Measurements from ENCODE around the gene ARHGAP23. TPM values are rescaled to one million over a fixed set of nuclear protein-coding genes. Genes with fewer than 3 reads are reported as not detected.

The ARHGAP23 gene
- total RNA-seq, 1 experiment from 2014 or later: 97.9 TPM

DNA sequence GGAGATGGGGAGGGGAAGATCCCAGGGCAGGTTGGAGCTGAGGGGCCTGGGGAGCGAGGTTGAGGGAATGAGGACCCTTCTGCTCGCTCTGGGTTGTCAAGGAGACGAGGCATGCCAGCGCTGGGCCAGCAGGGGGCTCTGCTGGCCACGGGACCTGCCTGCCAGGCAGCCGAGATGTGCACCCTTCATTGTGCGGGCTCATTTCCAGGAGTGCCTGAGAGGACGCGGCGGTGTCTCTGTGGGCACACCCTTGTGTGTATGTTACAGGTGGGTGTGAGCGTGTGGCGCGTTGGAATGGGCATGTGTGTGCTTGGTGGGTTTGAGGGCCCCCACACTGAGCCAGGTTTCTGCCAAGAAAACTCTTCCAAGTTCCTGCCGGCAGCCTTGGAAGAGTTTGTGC, 15.9 kb downstream of the ARHGAP23 start:
- Histone ChIP-seq H4K5ac (ENCODE audit: insufficient read length, low read depth, low read length) (no peak overlapping the region), H2AK5ac (ENCODE audit: insufficient read length, low read length) (no peak overlapping the region), H2BK5ac (ENCODE audit: insufficient read length, low read length) (no peak overlapping the region), H4K20me1 (ENCODE audit: control insufficient read depth, insufficient read depth, insufficient read length) (no peaks in the 10 kb centered on the region), H3K18ac (ENCODE audit: insufficient read length, low read depth, low read length) (no peak overlapping the region), H3K79me1 (ENCODE audit: insufficient read depth, low read depth, low read length, poor library complexity, severe bottlenecking) (no peaks in the 10 kb centered on the region), H3K27me3 (ENCODE audit: insufficient read depth, low read length) (no peaks in the 10 kb centered on the region), H2BK12ac (ENCODE audit: insufficient read length, low read depth, low read length) (no peak overlapping the region), H3K9me3 (ENCODE audit: control insufficient read depth, low read depth, low read length) (no peaks in the 10 kb centered on the region), H3K14ac (ENCODE audit: insufficient read depth, low read length) (no peak overlapping the region), H3K4ac (ENCODE audit: low read depth, low read length) (no peak overlapping the region), H3K56ac (ENCODE audit: insufficient read length, low read depth, low read length) (no peak overlapping the region), H3T11ph (ENCODE audit: low read length) (no peak overlapping the region), H2BK120ac (ENCODE audit: low read depth, low read length, poor library complexity, severe bottlenecking) (no peak overlapping the region), H3K27ac (ENCODE audit: insufficient read length, low read depth, low read length) (no peak overlapping the region), H4K91ac (ENCODE audit: insufficient read length, low read depth, low read length) (no peak overlapping the region), H3K4me1 (ENCODE audit: insufficient read depth, low read length) (peaks cover 9% of the 10 kb centered on the region; the same call in 1 of the 2 replicates), H3K23me2 (ENCODE audit: insufficient read length, low read depth, low read length, poor library complexity, severe bottlenecking) (no peaks in the 10 kb centered on the region), H2BK15ac (ENCODE audit: low read depth, low read length) (no peak overlapping the region), H3K79me2 (ENCODE audit: insufficient read depth, low read length) (peaks cover 6% of the 10 kb centered on the region; the same call in 1 of the 2 replicates), H2AFZ (ENCODE audit: low read length) (no peak overlapping the region), H3K4me2 (ENCODE audit: insufficient read depth, insufficient read length, low read length) (no peak overlapping the region), H3K23ac (ENCODE audit: insufficient read length, low read depth, low read length) (no peak overlapping the region), H3K9ac (ENCODE audit: extremely low read depth, insufficient read length, low read length) (no peak overlapping the region), H4K8ac (replicated peaks; ENCODE audit: insufficient read length, low read depth, low read length) (no peak overlapping the region), H2BK20ac (ENCODE audit: low read depth, low read length, poor library complexity, severe bottlenecking) (no peak overlapping the region)
- WGBS (ENCODE audit: extremely low coverage, insufficient read length, low lambda C conversion rate): no CpG with 5 or more reads among the region's 14 CpGs
- H3K27me3 Mint-ChIP-seq (ENCODE audit: low read depth): no peaks in the 10 kb centered on the region
- H3K4me1 Mint-ChIP-seq: peaks cover 53 to 56% of the 10 kb centered on the region in 2 experiments
- H3K4me3 Mint-ChIP-seq: peak overlapping the region in 1 of 2 experiments; percentile 54; a peak in 2 of 5 replicates
- peak; percentile 92 for DNase-seq
- H3K27ac Mint-ChIP-seq: peak overlapping the region in 2 of 3 experiments; percentile 68 to 94; a peak in 4 of 7 replicates
- no peaks in the 10 kb centered on the region for H3K9me3 Mint-ChIP-seq
- TF ChIP-seq, protein P1, sequence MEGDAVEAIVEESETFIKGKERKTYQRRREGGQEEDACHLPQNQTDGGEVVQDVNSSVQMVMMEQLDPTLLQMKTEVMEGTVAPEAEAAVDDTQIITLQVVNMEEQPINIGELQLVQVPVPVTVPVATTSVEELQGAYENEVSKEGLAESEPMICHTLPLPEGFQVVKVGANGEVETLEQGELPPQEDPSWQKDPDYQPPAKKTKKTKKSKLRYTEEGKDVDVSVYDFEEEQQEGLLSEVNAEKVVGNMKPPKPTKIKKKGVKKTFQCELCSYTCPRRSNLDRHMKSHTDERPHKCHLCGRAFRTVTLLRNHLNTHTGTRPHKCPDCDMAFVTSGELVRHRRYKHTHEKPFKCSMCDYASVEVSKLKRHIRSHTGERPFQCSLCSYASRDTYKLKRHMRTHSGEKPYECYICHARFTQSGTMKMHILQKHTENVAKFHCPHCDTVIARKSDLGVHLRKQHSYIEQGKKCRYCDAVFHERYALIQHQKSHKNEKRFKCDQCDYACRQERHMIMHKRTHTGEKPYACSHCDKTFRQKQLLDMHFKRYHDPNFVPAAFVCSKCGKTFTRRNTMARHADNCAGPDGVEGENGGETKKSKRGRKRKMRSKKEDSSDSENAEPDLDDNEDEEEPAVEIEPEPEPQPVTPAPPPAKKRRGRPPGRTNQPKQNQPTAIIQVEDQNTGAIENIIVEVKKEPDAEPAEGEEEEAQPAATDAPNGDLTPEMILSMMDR (conservative IDR thresholded peaks at IDR 0.05): peak; percentile 89
- peaks cover 0 to 10% (median 0%) of the 10 kb centered on the region in 3 experiments; a peak in 3 of 7 replicates for H3K36me3 Mint-ChIP-seq (ENCODE audit: insufficient read depth in 1 of 3, low read depth in 3 of 3)
